ENCODE results near the gene CCS.

- TF ChIP-seq POLR2A (IDR thresholded peaks at IDR 0.05) (no peak), CTCF (IDR thresholded peaks at IDR 0.05) (no peak)
Observed at GRCh38 chr11:66550887-66551286, 42.1 kb upstream of the CCS start.
